ENCODE data around the gene RAD9A.

GRCh38 chr11:67397986-67398660 lies 6.3 kb downstream of the RAD9A start:
- no peak for TF ChIP-seq EZH2phosphoT487 (IDR thresholded peaks at IDR 0.05; ENCODE audit: low read length)
- TF ChIP-seq CTCF (IDR thresholded peaks at IDR 0.05; ENCODE audit: low read length) = no peak
